HEK293 (cell line): Measurements from ENCODE around the gene CISH.

Experiments
- CTCF ChIA-PET: fragments of 350-600 bp; formaldehyde crosslinking; extraction: SDS; loops from one replicate; lab custom pipeline; 2021; ENCODE audit warnings: antibody characterized with exemption; lab: Yijun Ruan, JAX
- POLR2A ChIA-PET: fragments of 300-600 bp; formaldehyde crosslinking; extraction: SDS; loops from one replicate; lab custom pipeline; 2020; ENCODE audit warnings: antibody characterized with exemption, inconsistent platforms; lab: Yijun Ruan, JAX
- H3K27ac ChIP-seq: fragments of 200-500 bp; sonication (Bioruptor generic); 2 replicates; pipeline ENCODE4 v1.5.1; 2014; ENCODE audit warnings: low read depth, low read length, control low read depth, inconsistent platforms; ENCODE audit errors: extremely low read depth
- H3K36me3 ChIP-seq, 2 experiments: fragments of 200-500 bp in 1 of 2; sonication (Bioruptor generic) in 1 of 2; 1 replicate in 1 of 2; 2 replicates in 1 of 2; pipeline ENCODE4 v1.5.1; 2014 to 2017; ENCODE audit warnings: inconsistent platforms in 2 of 2, low read length in 2 of 2; ENCODE audit not compliant: control insufficient read depth in 2 of 2, insufficient read depth in 1 of 2
- H3K4me1 ChIP-seq: fragments of 200-500 bp; sonication (Bioruptor generic); 2 replicates; pipeline ENCODE4 v1.5.1; 2014; ENCODE audit warnings: mild to moderate bottlenecking, low read length, inconsistent platforms; ENCODE audit not compliant: control insufficient read depth, insufficient read depth
- H3K4me3 ChIP-seq: 2 replicates; pipeline ENCODE4 v1.5.1; 2011; ENCODE audit warnings: low read depth, mild to moderate bottlenecking, control low read depth, low read length, moderate library complexity
- H3K9me3 ChIP-seq: fragments of 200-500 bp; sonication (Bioruptor generic); 2 replicates; pipeline ENCODE4 v1.5.1; 2014; ENCODE audit warnings: low read depth, low read length, inconsistent platforms; ENCODE audit not compliant: control insufficient read depth, insufficient read depth
- MYNN ChIP-seq: fragments of 450-650 bp; formaldehyde crosslinking; IDR thresholded peaks from 2 replicates; pipeline ENCODE4 v1.5.1; 2016; ENCODE audit warnings: missing biosample characterization, missing genetic modification characterization, borderline replicate concordance
- REPIN1 ChIP-seq: fragments of 450-650 bp; formaldehyde crosslinking; IDR thresholded peaks from 2 replicates; pipeline ENCODE4 v1.5.1; 2017; ENCODE audit warnings: missing biosample characterization, missing genetic modification characterization, low read depth
- TCF7L2 ChIP-seq: IDR thresholded peaks from 2 replicates; pipeline ENCODE4 v1.6.1; 2011; ENCODE audit warnings: low read depth, mild to moderate bottlenecking, inconsistent platforms, low read length, moderate library complexity, borderline replicate concordance
- YY1 ChIP-seq: fragments of 450-650 bp; formaldehyde crosslinking; IDR thresholded peaks from 2 replicates; pipeline ENCODE4 v1.5.1; 2018; ENCODE audit warnings: missing biosample characterization, missing genetic modification characterization
- ZBTB20 ChIP-seq: fragments of 450-650 bp; formaldehyde crosslinking; IDR thresholded peaks from 2 replicates; pipeline ENCODE4 v1.5.1; 2016; ENCODE audit warnings: missing biosample characterization, missing genetic modification characterization
- ZFP41 ChIP-seq: fragments of 450-650 bp; formaldehyde crosslinking; IDR thresholded peaks from 2 replicates; pipeline ENCODE4 v1.5.1; 2016; ENCODE audit warnings: missing biosample characterization, missing genetic modification characterization, borderline replicate concordance
- ZNF473 ChIP-seq: fragments of 450-650 bp; formaldehyde crosslinking; IDR thresholded peaks from 2 replicates; pipeline ENCODE4 v1.5.1; 2017; ENCODE audit warnings: missing biosample characterization, missing genetic modification characterization
- ZXDB ChIP-seq: fragments of 450-650 bp; formaldehyde crosslinking; IDR thresholded peaks from 2 replicates; pipeline ENCODE4 v1.5.1; 2016; ENCODE audit warnings: missing biosample characterization, missing genetic modification characterization
- TF ChIP-seq, protein P1 (sequence below): fragments of 450-650 bp; formaldehyde crosslinking; IDR thresholded peaks from 2 replicates; pipeline ENCODE4 v1.5.1; 2016; ENCODE audit warnings: missing biosample characterization, missing genetic modification characterization
- TF ChIP-seq, protein P2 (sequence below): fragments of 450-650 bp; formaldehyde crosslinking; IDR thresholded peaks from 2 replicates; pipeline ENCODE4 v1.5.1; 2016; ENCODE audit warnings: missing biosample characterization, missing genetic modification characterization
- TF ChIP-seq, protein P3 (sequence below): fragments of 450-650 bp; formaldehyde crosslinking; IDR thresholded peaks from 2 replicates; pipeline ENCODE4 v1.5.1; 2016; ENCODE audit warnings: missing biosample characterization, missing genetic modification characterization
- TF ChIP-seq, protein P4 (sequence below): fragments of 450-650 bp; formaldehyde crosslinking; IDR thresholded peaks from 2 replicates; pipeline ENCODE4 v1.5.1; 2016; ENCODE audit warnings: missing biosample characterization, missing genetic modification characterization, borderline replicate concordance

CISH gene

DNA sequence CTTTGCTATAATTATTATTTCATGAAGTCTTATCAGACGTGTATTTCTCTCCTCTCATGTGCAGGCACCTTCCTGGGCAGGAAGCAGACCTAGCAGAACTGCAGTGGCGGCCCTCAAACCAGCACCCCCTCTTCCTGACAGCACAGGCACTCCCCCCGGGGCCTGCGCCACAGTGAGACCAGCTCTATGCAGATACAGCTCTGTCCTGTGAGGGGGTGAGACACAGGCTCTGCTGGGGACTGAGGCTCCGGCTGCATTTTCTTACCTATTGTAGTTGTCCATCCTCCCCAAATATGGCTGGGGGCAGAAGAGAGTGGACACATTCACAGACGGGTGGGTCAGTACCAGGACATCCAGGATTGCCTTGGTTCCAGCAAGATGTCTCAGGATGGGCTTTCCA is 5.0 kb downstream of the CISH start:
- CTCF ChIA-PET = no interaction called here
- Histone ChIP-seq H3K4me1 (0 out of 2 replicates have a peak, but pooled peaks cover 2% of the 10 kb centered on the region), H3K36me3 (peaks cover 0 to 3% of the 10 kb centered on the region in 2 experiments; a peak in 1 of 3 replicates), H3K9me3 (no peaks in the 10 kb centered on the region), H3K4me3 (no peak overlapping the region), H3K27ac (no peak overlapping the region)
- TF ChIP-seq TCF7L2 = no peak
- TF ChIP-seq, protein P1, sequence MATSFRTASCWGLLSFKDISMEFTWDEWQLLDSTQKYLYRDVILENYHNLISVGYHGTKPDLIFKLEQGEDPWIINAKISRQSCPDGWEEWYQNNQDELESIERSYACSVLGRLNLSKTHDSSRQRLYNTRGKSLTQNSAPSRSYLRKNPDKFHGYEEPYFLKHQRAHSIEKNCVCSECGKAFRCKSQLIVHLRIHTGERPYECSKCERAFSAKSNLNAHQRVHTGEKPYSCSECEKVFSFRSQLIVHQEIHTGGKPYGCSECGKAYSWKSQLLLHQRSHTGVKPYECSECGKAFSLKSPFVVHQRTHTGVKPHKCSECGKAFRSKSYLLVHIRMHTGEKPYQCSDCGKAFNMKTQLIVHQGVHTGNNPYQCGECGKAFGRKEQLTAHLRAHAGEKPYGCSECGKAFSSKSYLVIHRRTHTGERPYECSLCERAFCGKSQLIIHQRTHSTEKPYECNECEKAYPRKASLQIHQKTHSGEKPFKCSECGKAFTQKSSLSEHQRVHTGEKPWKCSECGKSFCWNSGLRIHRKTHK (tag by site-specific recombination) = no peak
- TF ChIP-seq ZFP41 (tag by site-specific recombination) = no peak
- TF ChIP-seq, protein P2, sequence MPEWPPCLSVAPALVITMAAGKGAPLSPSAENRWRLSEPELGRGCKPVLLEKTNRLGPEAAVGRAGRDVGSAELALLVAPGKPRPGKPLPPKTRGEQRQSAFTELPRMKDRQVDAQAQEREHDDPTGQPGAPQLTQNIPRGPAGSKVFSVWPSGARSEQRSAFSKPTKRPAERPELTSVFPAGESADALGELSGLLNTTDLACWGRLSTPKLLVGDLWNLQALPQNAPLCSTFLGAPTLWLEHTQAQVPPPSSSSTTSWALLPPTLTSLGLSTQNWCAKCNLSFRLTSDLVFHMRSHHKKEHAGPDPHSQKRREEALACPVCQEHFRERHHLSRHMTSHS (tag by site-specific recombination) = no peak
- TF ChIP-seq MYNN (tag by site-specific recombination) = no peak
- no peak for TF ChIP-seq YY1 (tag by site-specific recombination)
- no peak for TF ChIP-seq ZNF473 (tag by site-specific recombination)
- TF ChIP-seq, protein P3, sequence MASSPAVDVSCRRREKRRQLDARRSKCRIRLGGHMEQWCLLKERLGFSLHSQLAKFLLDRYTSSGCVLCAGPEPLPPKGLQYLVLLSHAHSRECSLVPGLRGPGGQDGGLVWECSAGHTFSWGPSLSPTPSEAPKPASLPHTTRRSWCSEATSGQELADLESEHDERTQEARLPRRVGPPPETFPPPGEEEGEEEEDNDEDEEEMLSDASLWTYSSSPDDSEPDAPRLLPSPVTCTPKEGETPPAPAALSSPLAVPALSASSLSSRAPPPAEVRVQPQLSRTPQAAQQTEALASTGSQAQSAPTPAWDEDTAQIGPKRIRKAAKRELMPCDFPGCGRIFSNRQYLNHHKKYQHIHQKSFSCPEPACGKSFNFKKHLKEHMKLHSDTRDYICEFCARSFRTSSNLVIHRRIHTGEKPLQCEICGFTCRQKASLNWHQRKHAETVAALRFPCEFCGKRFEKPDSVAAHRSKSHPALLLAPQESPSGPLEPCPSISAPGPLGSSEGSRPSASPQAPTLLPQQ (tag by site-specific recombination) = no peak
- POLR2A ChIA-PET = no interaction called here

DNA sequence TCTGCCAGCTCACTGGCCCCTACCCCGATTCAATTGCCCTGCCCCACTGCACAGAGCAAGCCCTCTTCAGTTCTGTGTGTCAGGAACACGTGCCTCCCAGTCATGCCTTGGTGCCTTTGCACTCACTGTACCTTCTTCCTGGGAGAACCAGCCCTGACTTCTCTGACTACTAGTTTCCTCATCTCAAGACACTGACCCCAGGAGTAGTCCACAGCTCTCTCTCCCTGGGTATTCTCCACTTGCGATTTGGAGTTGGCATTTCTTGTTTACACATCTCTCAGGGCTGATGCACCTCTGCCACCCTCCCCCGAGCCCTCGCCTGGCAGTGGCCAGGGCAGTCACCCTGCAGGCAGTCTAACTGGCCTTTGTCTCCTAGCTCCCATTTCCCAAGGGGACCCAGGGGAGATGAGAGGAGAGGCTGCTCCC is 5.7 kb downstream of the CISH start:
- Histone ChIP-seq H3K4me3 (no peak overlapping the region), H3K4me1 (0 out of 2 replicates have a peak, but pooled peaks cover 1% of the 10 kb centered on the region), H3K27ac (no peak overlapping the region), H3K9me3 (no peaks in the 10 kb centered on the region), H3K36me3 (peaks cover 0 to 3% of the 10 kb centered on the region in 2 experiments; a peak in 1 of 3 replicates)
- TF ChIP-seq ZBTB20 (tag by site-specific recombination) = no peak
- no peak for TF ChIP-seq REPIN1 (tag by site-specific recombination)
- no peak for TF ChIP-seq ZXDB (tag by site-specific recombination)
- TF ChIP-seq, protein P4, sequence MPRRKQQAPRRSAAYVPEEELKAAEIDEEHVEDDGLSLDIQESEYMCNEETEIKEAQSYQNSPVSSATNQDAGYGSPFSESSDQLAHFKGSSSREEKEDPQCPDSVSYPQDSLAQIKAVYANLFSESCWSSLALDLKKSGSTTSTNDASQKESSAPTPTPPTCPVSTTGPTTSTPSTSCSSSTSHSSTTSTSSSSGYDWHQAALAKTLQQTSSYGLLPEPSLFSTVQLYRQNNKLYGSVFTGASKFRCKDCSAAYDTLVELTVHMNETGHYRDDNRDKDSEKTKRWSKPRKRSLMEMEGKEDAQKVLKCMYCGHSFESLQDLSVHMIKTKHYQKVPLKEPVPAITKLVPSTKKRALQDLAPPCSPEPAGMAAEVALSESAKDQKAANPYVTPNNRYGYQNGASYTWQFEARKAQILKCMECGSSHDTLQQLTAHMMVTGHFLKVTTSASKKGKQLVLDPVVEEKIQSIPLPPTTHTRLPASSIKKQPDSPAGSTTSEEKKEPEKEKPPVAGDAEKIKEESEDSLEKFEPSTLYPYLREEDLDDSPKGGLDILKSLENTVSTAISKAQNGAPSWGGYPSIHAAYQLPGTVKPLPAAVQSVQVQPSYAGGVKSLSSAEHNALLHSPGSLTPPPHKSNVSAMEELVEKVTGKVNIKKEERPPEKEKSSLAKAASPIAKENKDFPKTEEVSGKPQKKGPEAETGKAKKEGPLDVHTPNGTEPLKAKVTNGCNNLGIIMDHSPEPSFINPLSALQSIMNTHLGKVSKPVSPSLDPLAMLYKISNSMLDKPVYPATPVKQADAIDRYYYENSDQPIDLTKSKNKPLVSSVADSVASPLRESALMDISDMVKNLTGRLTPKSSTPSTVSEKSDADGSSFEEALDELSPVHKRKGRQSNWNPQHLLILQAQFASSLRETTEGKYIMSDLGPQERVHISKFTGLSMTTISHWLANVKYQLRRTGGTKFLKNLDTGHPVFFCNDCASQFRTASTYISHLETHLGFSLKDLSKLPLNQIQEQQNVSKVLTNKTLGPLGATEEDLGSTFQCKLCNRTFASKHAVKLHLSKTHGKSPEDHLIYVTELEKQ = no peak
- ChIA-PET CTCF (no interaction called here), POLR2A (no interaction called here)
